Testis (tissue), 2 donors: ENCODE data around the gene ZNF555.

Experiments used
- POLR2A ChIP-seq: fragments of 450-650 bp; IDR thresholded peaks from one replicate; pipeline ENCODE4 v1.6.1; 2017; ENCODE audit warnings: antibody characterized with exemption, mild to moderate bottlenecking, moderate library complexity
- TF ChIP-seq, protein P1 (sequence below), 3 experiments: fragments of 450-650 bp in 2 of 3; fragments of 200-600 bp in 1 of 3; sonication (generic) in 1 of 3; IDR thresholded peaks; one replicate each; pipeline ENCODE4 v1.5.1; 2016 to 2019; ENCODE audit warnings: antibody characterized with exemption in 3 of 3, mild to moderate bottlenecking in 2 of 3, moderate library complexity in 1 of 3

DNA sequence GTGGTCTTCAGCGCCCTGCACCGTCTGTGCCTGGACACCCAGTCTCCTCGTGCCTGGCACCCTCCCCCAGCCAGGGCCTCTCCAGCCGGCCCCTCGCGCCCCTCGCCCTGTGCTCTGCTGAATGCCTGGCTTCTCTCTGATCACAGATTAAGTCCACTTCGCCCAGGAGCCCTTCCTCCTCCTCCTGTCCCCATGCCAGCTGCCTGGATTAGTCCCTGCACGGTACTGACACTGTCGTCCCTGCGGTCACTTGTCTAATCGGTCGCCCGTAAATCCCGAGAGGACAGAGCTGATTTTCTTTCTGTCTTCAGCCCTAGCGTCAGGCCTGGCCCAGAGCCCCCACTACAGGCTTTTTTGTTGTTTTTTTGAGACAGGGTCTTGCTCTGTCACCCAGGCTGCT lies 49.4 kb upstream of the ZNF555 start:
- TF ChIP-seq, protein P1, sequence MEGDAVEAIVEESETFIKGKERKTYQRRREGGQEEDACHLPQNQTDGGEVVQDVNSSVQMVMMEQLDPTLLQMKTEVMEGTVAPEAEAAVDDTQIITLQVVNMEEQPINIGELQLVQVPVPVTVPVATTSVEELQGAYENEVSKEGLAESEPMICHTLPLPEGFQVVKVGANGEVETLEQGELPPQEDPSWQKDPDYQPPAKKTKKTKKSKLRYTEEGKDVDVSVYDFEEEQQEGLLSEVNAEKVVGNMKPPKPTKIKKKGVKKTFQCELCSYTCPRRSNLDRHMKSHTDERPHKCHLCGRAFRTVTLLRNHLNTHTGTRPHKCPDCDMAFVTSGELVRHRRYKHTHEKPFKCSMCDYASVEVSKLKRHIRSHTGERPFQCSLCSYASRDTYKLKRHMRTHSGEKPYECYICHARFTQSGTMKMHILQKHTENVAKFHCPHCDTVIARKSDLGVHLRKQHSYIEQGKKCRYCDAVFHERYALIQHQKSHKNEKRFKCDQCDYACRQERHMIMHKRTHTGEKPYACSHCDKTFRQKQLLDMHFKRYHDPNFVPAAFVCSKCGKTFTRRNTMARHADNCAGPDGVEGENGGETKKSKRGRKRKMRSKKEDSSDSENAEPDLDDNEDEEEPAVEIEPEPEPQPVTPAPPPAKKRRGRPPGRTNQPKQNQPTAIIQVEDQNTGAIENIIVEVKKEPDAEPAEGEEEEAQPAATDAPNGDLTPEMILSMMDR (IDR thresholded peaks at IDR 0.05) = no peak
- TF ChIP-seq POLR2A = no peak
